Measurements from ENCODE around the gene FOXS1.
"Not testable (repeated sequence)": the region's sequence is repeated elsewhere in the genome, so short reads cannot be mapped to it uniquely, and the experiment has no call there.

Gene FOXS1

DNA sequence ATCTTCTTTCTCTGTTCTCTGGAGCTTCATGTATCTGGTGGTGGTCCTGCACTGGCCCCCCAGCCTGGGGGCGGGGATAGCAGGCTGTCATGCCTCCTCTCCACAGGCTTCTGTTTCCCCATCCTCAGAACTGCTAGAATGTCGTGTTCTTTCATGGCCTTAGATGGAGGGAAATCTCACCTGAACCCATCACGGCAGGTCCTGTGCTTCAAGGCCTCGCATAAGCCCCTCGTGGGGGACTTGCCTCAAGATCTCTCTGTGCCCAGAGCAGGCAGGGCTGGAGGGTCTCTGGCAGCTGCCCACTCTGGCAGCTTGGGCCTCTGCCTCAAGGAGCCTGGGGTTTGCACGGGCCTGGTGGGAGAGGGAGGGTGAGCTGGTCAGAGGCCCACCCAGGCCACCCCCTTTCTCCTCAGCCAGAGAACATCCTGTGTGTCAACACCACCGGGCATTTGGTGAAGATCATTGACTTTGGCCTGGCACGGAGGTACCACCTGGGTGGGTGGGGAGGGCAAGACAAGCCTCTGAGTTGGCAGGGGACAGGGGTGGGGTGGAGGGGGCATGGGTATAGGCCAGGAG is 14.9 kb downstream of the FOXS1 start:
- no peak overlapping the region for H3K4me3 ChIP-seq (ENCODE audit: low read depth, low read length)
- DNase-seq (ENCODE audit: low read depth): no peak
- TF ChIP-seq, protein P1, sequence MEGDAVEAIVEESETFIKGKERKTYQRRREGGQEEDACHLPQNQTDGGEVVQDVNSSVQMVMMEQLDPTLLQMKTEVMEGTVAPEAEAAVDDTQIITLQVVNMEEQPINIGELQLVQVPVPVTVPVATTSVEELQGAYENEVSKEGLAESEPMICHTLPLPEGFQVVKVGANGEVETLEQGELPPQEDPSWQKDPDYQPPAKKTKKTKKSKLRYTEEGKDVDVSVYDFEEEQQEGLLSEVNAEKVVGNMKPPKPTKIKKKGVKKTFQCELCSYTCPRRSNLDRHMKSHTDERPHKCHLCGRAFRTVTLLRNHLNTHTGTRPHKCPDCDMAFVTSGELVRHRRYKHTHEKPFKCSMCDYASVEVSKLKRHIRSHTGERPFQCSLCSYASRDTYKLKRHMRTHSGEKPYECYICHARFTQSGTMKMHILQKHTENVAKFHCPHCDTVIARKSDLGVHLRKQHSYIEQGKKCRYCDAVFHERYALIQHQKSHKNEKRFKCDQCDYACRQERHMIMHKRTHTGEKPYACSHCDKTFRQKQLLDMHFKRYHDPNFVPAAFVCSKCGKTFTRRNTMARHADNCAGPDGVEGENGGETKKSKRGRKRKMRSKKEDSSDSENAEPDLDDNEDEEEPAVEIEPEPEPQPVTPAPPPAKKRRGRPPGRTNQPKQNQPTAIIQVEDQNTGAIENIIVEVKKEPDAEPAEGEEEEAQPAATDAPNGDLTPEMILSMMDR (IDR thresholded peaks at IDR 0.05; ENCODE audit: low read depth, low read length, missing control alignments): no peak

DNA sequence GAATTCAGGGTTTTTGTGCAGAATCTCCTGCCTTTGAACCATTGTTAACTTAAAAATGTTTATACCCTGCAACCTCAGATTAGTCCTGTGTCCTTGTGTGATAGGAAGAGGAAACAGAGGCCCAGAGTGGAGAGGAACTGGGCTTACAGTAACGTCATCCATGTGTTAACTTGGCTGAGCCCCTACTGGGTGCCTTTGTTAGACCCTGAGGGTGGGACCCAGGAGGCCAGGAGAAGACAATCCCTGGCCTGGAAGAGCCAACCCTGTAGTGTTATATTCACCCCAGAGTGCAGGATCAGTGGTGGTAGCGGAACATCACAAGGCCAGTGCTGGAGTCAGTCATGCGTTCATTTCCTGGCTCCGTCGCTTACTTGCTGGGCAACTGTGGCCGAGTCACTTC is 15.7 kb downstream of the FOXS1 start:
- H3K4me3 ChIP-seq (ENCODE audit: low read depth, low read length): no peak overlapping the region
- TF ChIP-seq, protein P1 (IDR thresholded peaks at IDR 0.05; ENCODE audit: low read depth, low read length, missing control alignments): no peak

DNA sequence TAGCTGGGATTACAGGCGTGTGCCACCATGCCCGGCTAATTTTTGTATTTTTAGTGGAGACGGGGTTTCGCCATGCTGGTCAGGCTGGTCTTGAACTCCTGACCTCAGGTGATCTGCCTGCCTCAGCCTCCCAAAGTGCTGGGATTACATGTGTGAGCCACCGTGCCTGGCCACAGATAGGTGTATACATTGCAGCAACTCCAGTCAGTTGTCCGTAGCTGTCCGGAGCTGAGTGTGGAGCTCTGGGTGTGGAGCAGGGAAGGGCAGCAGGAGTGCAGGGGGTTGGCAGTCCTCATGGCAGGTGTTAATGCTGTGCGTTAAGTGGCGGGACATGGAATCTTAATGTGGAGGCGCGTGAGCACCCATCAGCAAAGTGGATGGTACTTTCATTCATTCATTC is 17.4 kb downstream of the FOXS1 start:
- not testable (repeated sequence) for H3K4me3 ChIP-seq (ENCODE audit: low read depth, low read length); DNase-seq (ENCODE audit: low read depth)

More for the DNA sequence above, 15.7 kb downstream of the FOXS1 start:
- DNase-seq (ENCODE audit: low read depth): no peak

DNA sequence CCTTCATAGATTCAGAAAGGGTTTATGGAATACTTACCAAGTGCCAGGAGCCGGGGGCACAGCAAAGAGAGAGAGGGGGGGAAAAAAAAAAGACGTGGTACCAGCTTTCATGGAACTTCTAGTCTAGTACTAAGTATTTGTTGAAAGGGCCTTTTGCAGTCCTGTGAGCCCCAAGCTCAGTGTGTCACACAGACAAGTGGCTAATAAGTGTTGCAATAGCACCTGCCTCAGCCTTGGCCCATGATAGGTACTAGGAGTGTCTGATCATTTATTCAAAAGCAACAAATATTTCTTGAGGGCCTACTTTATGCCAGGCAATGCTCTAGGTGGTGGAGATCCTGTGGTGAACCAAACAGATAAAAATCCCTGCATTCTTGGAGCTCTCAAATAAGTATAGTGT is 18.3 kb downstream of the FOXS1 start:
- no peak overlapping the region for H3K4me3 ChIP-seq (ENCODE audit: low read depth, low read length)
- DNase-seq (ENCODE audit: low read depth): no peak
- TF ChIP-seq, protein P1 (IDR thresholded peaks at IDR 0.05; ENCODE audit: low read depth, low read length, missing control alignments): no peak

DNA sequence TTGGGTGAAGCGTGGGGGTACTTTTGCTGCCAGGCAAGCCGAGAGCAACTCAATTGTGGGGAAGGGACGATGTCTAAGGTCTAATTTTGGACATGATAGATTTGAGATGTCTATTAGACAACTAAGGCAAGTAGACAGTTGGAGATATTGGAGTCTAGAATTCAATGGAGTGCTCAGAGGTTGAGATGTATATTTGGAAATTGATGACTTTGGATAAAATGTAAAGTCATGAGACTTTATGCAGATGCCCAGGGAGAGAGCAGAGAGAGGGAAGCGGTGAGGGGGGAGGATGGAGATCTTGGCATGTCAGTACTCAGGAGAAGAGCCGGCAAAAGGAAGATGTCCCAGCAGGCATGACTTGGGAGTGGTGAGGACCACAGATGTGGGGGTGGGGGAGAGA is 19.3 kb downstream of the FOXS1 start:
- TF ChIP-seq, protein P1 (IDR thresholded peaks at IDR 0.05; ENCODE audit: low read depth, low read length, missing control alignments): no peak
- no peak overlapping the region for H3K4me3 ChIP-seq (ENCODE audit: low read depth, low read length)
- no peak for DNase-seq (ENCODE audit: low read depth)

DNA sequence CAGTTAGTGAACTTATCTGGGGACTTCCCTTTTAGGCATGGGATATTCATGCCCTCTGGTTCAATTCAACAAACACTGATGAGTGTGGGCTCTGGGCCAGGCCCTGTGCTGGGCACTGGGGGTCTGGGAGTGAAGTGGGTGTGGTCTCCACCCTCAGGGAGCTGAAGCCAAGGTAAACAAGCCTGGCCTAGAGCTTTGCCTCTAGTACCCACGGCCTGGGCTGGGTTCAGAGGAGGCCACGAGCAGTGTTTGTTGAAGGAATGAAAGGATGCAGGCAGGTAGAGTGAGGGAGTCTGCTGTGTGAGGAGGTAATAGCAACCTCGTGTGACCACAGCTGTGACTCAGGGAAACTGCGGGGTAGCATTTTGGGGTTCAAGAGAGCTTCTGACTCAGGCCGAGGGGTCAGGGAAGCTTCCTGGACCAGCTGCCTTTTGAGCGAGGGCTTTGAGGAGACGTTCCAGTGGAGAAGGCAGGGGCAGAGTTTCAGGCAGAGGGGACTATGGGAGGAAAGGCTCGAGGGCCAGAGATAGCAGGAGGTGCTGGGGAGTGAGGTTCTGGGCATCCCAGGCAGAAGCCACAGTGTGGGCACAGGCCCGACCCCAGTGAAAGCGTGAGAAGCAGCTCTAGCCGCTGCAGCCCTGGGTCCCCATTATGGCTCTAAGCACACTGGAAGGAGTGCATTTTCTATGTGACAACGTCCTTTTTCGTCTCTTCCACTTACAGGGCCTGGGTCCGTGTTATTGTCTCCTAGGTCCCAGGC is 20.7 kb downstream of the FOXS1 start:
- DNase-seq (ENCODE audit: low read depth): no peak

DNA sequence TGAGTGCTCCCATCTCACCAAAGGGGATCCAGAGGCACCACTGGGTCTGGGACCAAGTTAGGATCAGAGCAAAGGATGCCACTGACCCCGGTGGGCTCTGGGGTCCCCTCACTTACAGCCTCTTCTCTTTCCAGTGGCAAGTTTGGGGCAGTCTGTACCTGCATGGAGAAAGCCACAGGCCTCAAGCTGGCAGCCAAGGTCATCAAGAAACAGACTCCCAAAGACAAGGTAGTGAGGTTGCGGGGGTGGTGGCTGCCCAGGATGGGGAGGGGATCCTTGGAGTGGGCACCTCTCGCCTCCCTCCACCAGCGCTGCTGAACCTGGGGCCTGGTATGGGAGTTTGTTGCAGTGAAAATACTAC is 21.3 kb downstream of the FOXS1 start:
- TF ChIP-seq, protein P1 (IDR thresholded peaks at IDR 0.05; ENCODE audit: low read depth, low read length, missing control alignments): no peak
- no peak for DNase-seq (ENCODE audit: low read depth)
- no peak overlapping the region for H3K4me3 ChIP-seq (ENCODE audit: low read depth, low read length)

More for the DNA sequence above, 20.7 kb downstream of the FOXS1 start:
- no peak overlapping the region for H3K4me3 ChIP-seq (ENCODE audit: low read depth, low read length)
- TF ChIP-seq, protein P1 (IDR thresholded peaks at IDR 0.05; ENCODE audit: low read depth, low read length, missing control alignments): no peak

Measured in GM12864 (cell line).